ENCODE data around the gene ZNF598. TPM values are rescaled to one million over a fixed set of nuclear protein-coding genes. Genes with fewer than 3 reads are reported as not detected.

The ZNF598 gene
- total and polyA plus RNA-seq, 2 of the 13 experiments (the other 11 are each of a cell fraction or from before 2014, with no cell fraction given): 13.5 to 14.2 TPM

- TF ChIP-seq ATF6 (CRISPR knock-in tag; conservative IDR thresholded peaks at IDR 0.05) (no peak), ZSCAN20 (CRISPR knock-in tag; IDR thresholded peaks at IDR 0.05; ENCODE audit: borderline replicate concordance) (no peak), ZNF282 (IDR thresholded peaks at IDR 0.05; ENCODE audit: partially characterized antibody) (no peak), YEATS4 (CRISPR knock-in tag; IDR thresholded peaks at IDR 0.05; ENCODE audit: borderline replicate concordance) (peak; percentile 54), CEBPB (IDR thresholded peaks at IDR 0.05; ENCODE audit: borderline replicate concordance, low read depth, low read length) (no peak), ZFP36L1 (CRISPR knock-in tag; IDR thresholded peaks at IDR 0.05) (peak; percentile 84; the same call in 1 of the 2 replicates), PBX3 (CRISPR knock-in tag; IDR thresholded peaks at IDR 0.05; ENCODE audit: borderline replicate concordance) (no peak), ZBTB37 (CRISPR knock-in tag; IDR thresholded peaks at IDR 0.05) (peak; percentile 70; the same call in 1 of the 2 replicates), ZNF160 (CRISPR knock-in tag; IDR thresholded peaks at IDR 0.05) (no peak; the same call in 1 of the 2 replicates), TBL1XR1 (IDR thresholded peaks at IDR 0.05; ENCODE audit: borderline replicate concordance, low read length, partially characterized antibody) (no peak), RNF2 (conservative IDR thresholded peaks at IDR 0.05; ENCODE audit: low read depth) (0 out of 2 replicates have a peak, but pooled peaks have one; percentile 35), HOMEZ (CRISPR knock-in tag; IDR thresholded peaks at IDR 0.05; ENCODE audit: low read depth) (no peak), ZNF333 (CRISPR knock-in tag; IDR thresholded peaks at IDR 0.05; ENCODE audit: borderline replicate concordance) (no peak), THAP11 (CRISPR knock-in tag; IDR thresholded peaks at IDR 0.05) (peak; percentile 80), ZNF382 (CRISPR knock-in tag; IDR thresholded peaks at IDR 0.05; ENCODE audit: borderline replicate concordance) (no peak), FOXJ3 (CRISPR knock-in tag; IDR thresholded peaks at IDR 0.05; ENCODE audit: borderline replicate concordance) (peak; percentile 7; the same call in 1 of the 2 replicates), ZNF609 (CRISPR knock-in tag; IDR thresholded peaks at IDR 0.05; ENCODE audit: borderline replicate concordance) (peak; percentile 89)
These were observed 29.8 kb upstream of the ZNF598 start (continued) for GRCh38 chr16:2039274-2040031.

Measured in HepG2 (cell line).